Naive thymus-derived CD8-positive, alpha-beta T cell (primary cell): ENCODE measurements around the gene CHD5. TPM values are rescaled to one million over a fixed set of nuclear protein-coding genes. Genes with fewer than 3 reads are reported as not detected.

ENCODE experiments used
- ATAC-seq, 2 donors: fragments of 150-1000 bp; cut with Tn5 transposase in 1 of 2; sonication (Bioruptor Pico), chemical (Tn5 transposase) in 1 of 2; 1 replicate in 1 of 2; 2 replicates in 1 of 2; pipeline ENCODE4 v1.10.0; 2021; ENCODE audit warnings: mild to moderate bottlenecking in 2 of 2, moderate library complexity in 2 of 2
- POLR2A ChIA-PET: fragments of 350-600 bp; sonication (Branson Sonifier 250); formaldehyde crosslinking; loops from one replicate; lab custom pipeline; 2021; ENCODE audit warnings: antibody characterized with exemption; lab: Charles Lee
- DNase-seq, 10 donors: peaks; one replicate each; pipeline versions ENCODE4 v3.0.0 to v3.0.0-alpha.2; 2020 to 2022
- H3K27ac Mint-ChIP-seq, 10 donors: one replicate each; pipeline ENCODE4 v1.8.0; 2020 to 2022; ENCODE audit warnings: mild to moderate bottlenecking in 10 of 10, mixed read lengths in 10 of 10, moderate library complexity in 4 of 10, inconsistent platforms in 1 of 10
- H3K27me3 Mint-ChIP-seq, 5 donors: one replicate each; pipeline ENCODE4 v1.8.0; 2021 to 2022; ENCODE audit warnings: mixed read lengths in 5 of 5
- H3K36me3 Mint-ChIP-seq, 3 donors: one replicate each; pipeline ENCODE4 v1.8.0; 2020 to 2022; ENCODE audit warnings: mixed read lengths in 3 of 3, mild to moderate bottlenecking in 2 of 3, inconsistent platforms in 1 of 3
- H3K4me1 Mint-ChIP-seq, 4 donors: one replicate each; pipeline ENCODE4 v1.8.0; 2021 to 2022; ENCODE audit warnings: mixed read lengths in 4 of 4
- H3K4me3 Mint-ChIP-seq, 10 donors: one replicate each; pipeline ENCODE4 v1.8.0; 2020 to 2022; ENCODE audit warnings: mild to moderate bottlenecking in 10 of 10, mixed read lengths in 10 of 10, moderate library complexity in 6 of 10, inconsistent platforms in 1 of 10
- H3K9me3 Mint-ChIP-seq, 9 donors: one replicate each; pipeline ENCODE4 v1.8.0; 2020 to 2022; ENCODE audit warnings: mixed read lengths in 9 of 9, mild to moderate bottlenecking in 3 of 9, inconsistent platforms in 1 of 9, moderate library complexity in 1 of 9
- polyA plus RNA-seq, 3 donors: library from polyadenylated mRNA; unstranded; fragments of 300-500 nt; fragmentation: Illumina TruSeq; gene quantifications; one replicate each; pipeline ENCODE4 v1.2.3, GENCODE V29; 2021
- total RNA-seq, 8 experiments: library from RNA in 2 of 8; stranded (reverse) in 2 of 8; gene quantifications; one replicate each; pipeline ENCODE4 v1.2.3 and lab custom pipeline; 2021 to 2026

The CHD5 gene
- total and polyA plus RNA-seq, 5 experiments from 2014 or later, result 0.06 to 0.14 (median 0.10) TPM; not detected in 2

DNA sequence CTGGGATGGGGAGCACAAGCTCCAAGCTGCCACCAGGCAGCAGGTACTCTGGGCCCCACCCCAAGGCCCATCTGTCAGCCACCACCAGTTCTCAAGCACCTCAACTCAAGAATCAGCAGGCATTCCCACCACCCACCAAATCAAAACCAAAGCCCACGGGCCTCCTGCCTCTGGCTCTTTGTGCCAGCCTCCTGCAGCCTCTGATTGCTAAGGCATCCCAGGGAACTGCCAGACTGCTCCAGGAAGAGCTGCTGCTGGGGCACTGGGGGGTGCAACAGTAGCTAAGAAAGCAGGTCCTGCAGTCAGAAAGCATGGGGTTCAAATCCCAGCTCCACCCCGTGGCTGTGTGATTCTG is 34.7 kb downstream of the CHD5 start:
- DNase-seq, result no peak
- Mint-ChIP-seq H3K27me3 (peaks cover 0 to 11% (median 8%) of the 10 kb centered on the region in 5 donors), H3K27ac (no peak overlapping the region), H3K4me1 (peaks cover 3 to 10% (median 6%) of the 10 kb centered on the region in 4 donors), H3K9me3 (no peaks in the 10 kb centered on the region), H3K4me3 (no peak overlapping the region), H3K36me3 (no peaks in the 10 kb centered on the region)
- ATAC-seq, result no peak
- POLR2A ChIA-PET, result no interaction called here

DNA sequence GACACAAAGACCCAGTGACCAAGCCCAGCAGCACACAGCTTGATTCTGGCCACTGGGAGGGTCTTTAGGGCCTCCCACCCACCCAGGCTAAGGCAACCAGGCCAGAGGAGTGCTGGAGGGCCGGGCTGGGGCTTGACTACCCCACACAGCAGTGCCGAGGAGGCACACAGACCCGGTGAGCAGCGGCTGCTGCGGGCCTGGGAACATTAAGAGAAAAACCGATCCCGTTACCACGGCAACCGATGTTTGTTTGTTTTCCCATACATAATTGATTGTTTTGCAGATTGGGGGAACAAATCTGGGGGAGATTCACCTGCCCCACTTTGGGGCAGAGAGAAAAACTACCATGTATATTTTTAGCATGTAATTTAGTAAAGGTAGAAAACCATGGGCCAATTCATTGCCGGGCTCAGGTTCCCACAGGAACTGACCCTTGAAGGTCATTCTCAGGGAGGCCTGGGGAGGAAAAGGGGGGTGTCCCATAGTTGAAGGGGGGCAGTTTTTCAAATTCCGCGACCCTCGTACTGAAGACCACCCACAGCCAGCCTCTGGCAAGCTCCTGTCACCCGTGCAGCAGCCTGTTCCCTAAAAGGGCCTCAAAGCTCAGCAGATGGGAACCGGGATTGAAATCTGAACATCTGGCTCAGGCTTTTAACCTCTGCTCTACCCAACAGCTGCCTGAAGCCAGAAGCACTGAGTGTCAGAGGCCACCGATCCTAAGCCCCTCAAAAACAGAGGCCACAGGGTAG is 35.3 kb downstream of the CHD5 start:
- Mint-ChIP-seq H3K4me1 (peaks cover 3 to 10% (median 6%) of the 10 kb centered on the region in 4 donors), H3K36me3 (no peaks in the 10 kb centered on the region), H3K27ac (no peak overlapping the region), H3K9me3 (no peaks in the 10 kb centered on the region), H3K4me3 (no peak overlapping the region), H3K27me3 (peaks cover 0 to 11% (median 8%) of the 10 kb centered on the region in 5 donors)
- DNase-seq (no peak), ATAC-seq (no peak)
- POLR2A ChIA-PET, result no interaction called here

- Mint-ChIP-seq H3K36me3 (no peaks in the 10 kb centered on the region), H3K27me3 (peaks cover 0 to 11% (median 8%) of the 10 kb centered on the region in 5 donors), H3K4me3 (no peak overlapping the region), H3K4me1 (peaks cover 3 to 10% (median 6%) of the 10 kb centered on the region in 4 donors), H3K27ac (no peak overlapping the region), H3K9me3 (no peaks in the 10 kb centered on the region)
- POLR2A ChIA-PET, result no interaction called here
- DNase-seq, result no peak
- no peak for ATAC-seq
These were observed 35.9 kb downstream of the CHD5 start for GRCh38 chr1:6144175-6144574.

DNA sequence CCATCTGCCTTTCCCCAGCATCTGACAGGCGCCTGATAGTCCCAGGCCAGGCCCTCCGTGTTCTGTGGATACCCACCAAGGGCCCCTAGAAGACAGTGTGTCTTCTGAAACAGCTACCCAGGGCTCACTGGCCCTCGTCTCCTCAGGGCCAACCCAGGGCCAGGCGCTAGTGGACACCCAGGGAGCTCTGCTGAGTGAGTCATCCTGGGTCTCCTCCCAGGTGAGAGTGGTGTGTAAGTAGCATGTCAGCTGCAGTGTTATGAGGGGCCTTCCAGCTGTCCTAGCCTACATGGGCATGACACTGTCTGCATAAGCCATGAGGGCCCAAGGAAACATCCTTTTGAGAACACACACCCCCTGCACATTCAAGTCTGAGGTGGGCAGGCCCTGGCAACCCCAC is 36.7 kb downstream of the CHD5 start:
- Mint-ChIP-seq H3K4me1 (peaks cover 3 to 7% (median 5%) of the 10 kb centered on the region in 4 donors), H3K9me3 (no peaks in the 10 kb centered on the region), H3K27me3 (peaks cover 0 to 11% (median 6%) of the 10 kb centered on the region in 5 donors), H3K4me3 (no peak overlapping the region), H3K27ac (no peak overlapping the region), H3K36me3 (no peaks in the 10 kb centered on the region)
- POLR2A ChIA-PET, result no interaction called here
- DNase-seq, result no peak
- no peak for ATAC-seq

GRCh38 chr1:6142734-6143133 is 37.4 kb downstream of the CHD5 start:
- Mint-ChIP-seq H3K9me3 (no peaks in the 10 kb centered on the region), H3K27me3 (peaks cover 0 to 11% (median 2%) of the 10 kb centered on the region in 5 donors), H3K4me3 (no peak overlapping the region), H3K27ac (no peak overlapping the region), H3K36me3 (no peaks in the 10 kb centered on the region), H3K4me1 (peaks cover 0 to 3% (median under 1%) of the 10 kb centered on the region in 4 donors)
- ATAC-seq, result no peak
- no peak for DNase-seq
- POLR2A ChIA-PET, result no interaction called here

GRCh38 chr1:6142036-6142621 is 38.0 kb downstream of the CHD5 start:
- POLR2A ChIA-PET, result no interaction called here
- no peak for ATAC-seq
- no peak overlapping the region for H3K27ac Mint-ChIP-seq
- H3K9me3 Mint-ChIP-seq, result no peaks in the 10 kb centered on the region
- no peaks in the 10 kb centered on the region for H3K36me3 Mint-ChIP-seq
- peaks cover 0 to 3% (median 1%) of the 10 kb centered on the region in 4 donors for H3K4me1 Mint-ChIP-seq
- no peak for DNase-seq
- peaks cover 0 to 11% (median 2%) of the 10 kb centered on the region in 5 donors for H3K27me3 Mint-ChIP-seq
- H3K4me3 Mint-ChIP-seq, result no peak overlapping the region

GRCh38 chr1:6141592-6141991 is 38.5 kb downstream of the CHD5 start:
- ATAC-seq, result peak in 1 of 2 donors; percentile 53
- no peaks in the 10 kb centered on the region for H3K9me3 Mint-ChIP-seq
- no peak overlapping the region for H3K27ac Mint-ChIP-seq
- H3K27me3 Mint-ChIP-seq, result peaks cover 0 to 8% (median 2%) of the 10 kb centered on the region in 5 donors
- H3K36me3 Mint-ChIP-seq, result no peaks in the 10 kb centered on the region
- peaks cover 0 to 3% (median 1%) of the 10 kb centered on the region in 4 donors for H3K4me1 Mint-ChIP-seq
- H3K4me3 Mint-ChIP-seq, result no peak overlapping the region
- DNase-seq, result peak in 1 of 10 donors; percentile 13
- POLR2A ChIA-PET, result no interaction called here

DNA sequence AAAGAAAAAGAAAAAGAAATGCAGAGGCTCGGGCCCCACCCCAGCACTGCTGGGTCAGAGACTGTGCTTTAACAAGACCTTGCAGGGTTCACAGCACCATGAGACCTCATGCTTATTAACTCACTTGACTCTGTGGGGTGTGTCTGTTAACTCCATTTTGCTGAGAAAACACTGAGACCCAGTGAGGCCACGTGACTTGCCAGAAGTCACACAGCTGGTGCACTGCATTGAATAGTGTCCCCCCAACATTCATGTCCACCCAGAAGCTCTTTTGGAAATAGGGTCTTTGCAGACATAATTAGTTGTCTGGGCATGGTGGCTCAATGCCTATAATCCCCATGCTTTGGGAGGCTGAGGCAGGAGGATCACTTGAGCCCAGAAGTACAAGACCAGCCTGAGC is 39.7 kb downstream of the CHD5 start:
- POLR2A ChIA-PET, result interaction anchor here (0.6 kb wide), 1 partner anchor 156 kb away, joined by 3 read pairs; no protein-coding TSS in a partner anchor
- no peaks in the 10 kb centered on the region for H3K9me3 Mint-ChIP-seq
- DNase-seq, result no peak
- ATAC-seq, result no peak
- no peak overlapping the region for H3K27ac Mint-ChIP-seq
- no peaks in the 10 kb centered on the region for H3K36me3 Mint-ChIP-seq
- no peak overlapping the region for H3K4me3 Mint-ChIP-seq
- H3K4me1 Mint-ChIP-seq, result peaks cover 0 to 3% (median 1%) of the 10 kb centered on the region in 4 donors
- no peaks in the 10 kb centered on the region for H3K27me3 Mint-ChIP-seq

DNA sequence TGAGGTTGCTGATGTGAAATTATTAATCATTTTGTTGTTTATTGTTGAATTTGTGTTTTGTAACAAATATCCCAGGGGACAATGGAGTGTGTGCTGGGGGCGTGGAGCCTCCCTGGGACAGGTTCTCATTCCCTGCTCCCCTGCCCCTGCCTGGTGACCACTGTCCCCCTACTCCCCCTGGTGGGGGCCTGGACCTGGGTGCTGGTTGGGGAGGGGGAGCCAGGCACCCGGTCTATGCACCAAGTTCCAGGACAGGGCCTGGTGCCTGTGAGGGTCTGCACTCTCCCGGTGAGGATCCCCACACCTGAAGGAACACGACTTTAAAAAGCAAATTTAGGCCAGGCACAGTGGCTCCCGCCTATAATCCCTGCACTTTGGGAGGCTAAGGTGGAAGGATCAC is 42.4 kb downstream of the CHD5 start:
- Mint-ChIP-seq H3K36me3 (peaks cover 0 to 2% (median 0%) of the 10 kb centered on the region in 3 donors), H3K9me3 (peaks cover 0 to 2% (median 0%) of the 10 kb centered on the region in 9 donors), H3K27ac (peak overlapping the region in 1 of 10 donors; percentile 62), H3K4me1 (peaks cover 0 to 3% (median 1%) of the 10 kb centered on the region in 4 donors), H3K27me3 (peaks cover 0 to 3% (median 0%) of the 10 kb centered on the region in 5 donors), H3K4me3 (no peak overlapping the region)
- POLR2A ChIA-PET, result no interaction called here
- DNase-seq, result no peak
- ATAC-seq, result no peak

- peaks cover 0 to 11% (median 4%) of the 10 kb centered on the region in 9 donors for H3K9me3 Mint-ChIP-seq
- POLR2A ChIA-PET, result no interaction called here
- no peak overlapping the region for H3K27ac Mint-ChIP-seq
- peaks cover 0 to 3% (median 0%) of the 10 kb centered on the region in 5 donors for H3K27me3 Mint-ChIP-seq
- peaks cover 0 to 10% (median 0%) of the 10 kb centered on the region in 3 donors for H3K36me3 Mint-ChIP-seq
- no peak for ATAC-seq
- peaks cover 0 to 3% (median 1%) of the 10 kb centered on the region in 4 donors for H3K4me1 Mint-ChIP-seq
- no peak for DNase-seq
- H3K4me3 Mint-ChIP-seq, result no peak overlapping the region
These were observed 43.5 kb downstream of the CHD5 start for GRCh38 chr1:6136516-6137220.

GRCh38 chr1:6134741-6135510 is 45.2 kb downstream of the CHD5 start:
- ATAC-seq (no peak), DNase-seq (no peak)
- Mint-ChIP-seq H3K27ac (no peak overlapping the region), H3K4me1 (peaks cover 0 to 3% (median 1%) of the 10 kb centered on the region in 4 donors), H3K9me3 (peaks cover 0 to 11% (median 4%) of the 10 kb centered on the region in 9 donors), H3K4me3 (no peak overlapping the region), H3K27me3 (peaks cover 0 to 3% (median 0%) of the 10 kb centered on the region in 5 donors), H3K36me3 (peaks cover 0 to 10% (median 0%) of the 10 kb centered on the region in 3 donors)
- POLR2A ChIA-PET, result no interaction called here

- peaks cover 0 to 5% (median 1%) of the 10 kb centered on the region in 4 donors for H3K4me1 Mint-ChIP-seq
- DNase-seq, result no peak
- POLR2A ChIA-PET, result no interaction called here
- ATAC-seq, result no peak
- H3K9me3 Mint-ChIP-seq, result peaks cover 0 to 11% (median 4%) of the 10 kb centered on the region in 9 donors
- peaks cover 0 to 6% (median 0%) of the 10 kb centered on the region in 5 donors for H3K27me3 Mint-ChIP-seq
- no peak overlapping the region for H3K27ac Mint-ChIP-seq
- peaks cover 0 to 10% (median 0%) of the 10 kb centered on the region in 3 donors for H3K36me3 Mint-ChIP-seq
- no peak overlapping the region for H3K4me3 Mint-ChIP-seq
These were observed 45.9 kb downstream of the CHD5 start for GRCh38 chr1:6134206-6134605.
